ENCODE results near the gene METTL25.

GRCh38 chr12:82408844-82409243 is 50.5 kb downstream of the METTL25 start:
- TF ChIP-seq CTCF (IDR thresholded peaks at IDR 0.05; ENCODE audit: low read length), result no peak
- no peak for TF ChIP-seq EZH2phosphoT487 (IDR thresholded peaks at IDR 0.05; ENCODE audit: low read length)
- no peak for TF ChIP-seq EZH2 (optimal IDR thresholded peaks at IDR 0.05; ENCODE audit: low read depth, low read length)
